Neuronal stem cell (in vitro differentiated cells): ENCODE measurements around the gene PCMT1.
"Not testable (repeated sequence)": the region's sequence is repeated elsewhere in the genome, so short reads cannot be mapped to it uniquely, and the experiment has no call there.

ENCODE experiments used
- DNase-seq: peaks from one replicate; pipeline ENCODE4 v3.0.0-alpha.2; 2013; ENCODE audit warnings: low spot score
- H2AFZ ChIP-seq: one replicate; pipeline ENCODE4 v1.6.1; 2013; ENCODE audit warnings: mild to moderate bottlenecking, low read length, inconsistent platforms
- H2AK5ac ChIP-seq: 2 replicates; pipeline ENCODE4 v1.6.1; 2013; ENCODE audit warnings: low read depth, mild to moderate bottlenecking, inconsistent platforms, low read length, moderate library complexity, mixed read lengths
- H2BK120ac ChIP-seq: 2 replicates; pipeline ENCODE4 v1.6.1; 2013; ENCODE audit warnings: low read depth, mild to moderate bottlenecking, inconsistent platforms, low read length, moderate library complexity, mixed read lengths
- H2BK12ac ChIP-seq: one replicate; pipeline ENCODE4 v1.6.1; 2013; ENCODE audit warnings: low read length, inconsistent platforms
- H2BK15ac ChIP-seq: 2 replicates; pipeline ENCODE4 v1.6.1; 2013; ENCODE audit warnings: mild to moderate bottlenecking, low read length, inconsistent platforms, mixed read lengths
- H2BK5ac ChIP-seq: one replicate; pipeline ENCODE4 v1.6.1; 2013; ENCODE audit warnings: inconsistent platforms, mild to moderate bottlenecking, low read length, moderate library complexity
- H3K14ac ChIP-seq: one replicate; pipeline ENCODE4 v1.6.1; 2013; ENCODE audit warnings: low read length, inconsistent platforms
- H3K18ac ChIP-seq: 2 replicates; pipeline ENCODE4 v1.6.1; 2013; ENCODE audit warnings: low read length, inconsistent platforms
- H3K23ac ChIP-seq: 2 replicates; pipeline ENCODE4 v1.6.1; 2013; ENCODE audit warnings: low read depth, mild to moderate bottlenecking, mixed read lengths, low read length, inconsistent platforms; ENCODE audit not compliant: poor library complexity
- H3K27ac ChIP-seq: replicated peaks from 3 replicates; pipeline ENCODE4 v1.5.1; 2013; ENCODE audit warnings: low read length, inconsistent platforms
- H3K27me3 ChIP-seq, 3 experiments: 2 replicates each; pipeline ENCODE4 v1.6.1; 2013; ENCODE audit warnings: low read length in 3 of 3, mild to moderate bottlenecking in 2 of 3, inconsistent platforms in 1 of 3, low read depth in 1 of 3, mixed read lengths in 1 of 3, moderate library complexity in 1 of 3; ENCODE audit not compliant: control insufficient read depth in 3 of 3, insufficient read depth in 3 of 3
- H3K36me3 ChIP-seq, 2 donors: replicated peaks in 1 of 2; 2 replicates each; pipeline ENCODE4 v1.6.1; 2013; ENCODE audit warnings: low read length in 2 of 2; ENCODE audit not compliant: control insufficient read depth in 2 of 2, insufficient read depth in 2 of 2
- H3K4ac ChIP-seq: 2 replicates; pipeline ENCODE4 v1.6.1; 2013; ENCODE audit warnings: inconsistent platforms, mild to moderate bottlenecking, low read length, moderate library complexity
- H3K4me1 ChIP-seq, 2 donors: 1 replicate in 1 of 2; 2 replicates in 1 of 2; pipeline ENCODE4 v1.6.1; 2013; ENCODE audit warnings: low read length in 2 of 2, low read depth in 1 of 2; ENCODE audit not compliant: control insufficient read depth in 2 of 2, insufficient read depth in 1 of 2
- H3K4me2 ChIP-seq: one replicate; pipeline ENCODE4 v1.6.1; 2013; ENCODE audit warnings: mild to moderate bottlenecking, low read length, inconsistent platforms; ENCODE audit not compliant: insufficient read depth, poor library complexity, severe bottlenecking
- H3K4me3 ChIP-seq, 2 donors: 2 replicates each; pipeline ENCODE4 v1.5.1; 2013; ENCODE audit warnings: low read length in 2 of 2, mild to moderate bottlenecking in 2 of 2, inconsistent platforms in 1 of 2, moderate library complexity in 1 of 2
- H3K79me1 ChIP-seq: one replicate; pipeline ENCODE4 v1.6.1; 2013; ENCODE audit warnings: low read depth, mild to moderate bottlenecking, inconsistent platforms, low read length, moderate library complexity
- H3K9ac ChIP-seq: one replicate; pipeline ENCODE4 v1.6.1; 2013; ENCODE audit warnings: mild to moderate bottlenecking, low read depth, low read length, inconsistent platforms; ENCODE audit not compliant: poor library complexity
- H3K9me3 ChIP-seq, 2 donors: replicated peaks in 1 of 2; 2 replicates each; pipeline versions ENCODE3 to v1.6.1; 2013; ENCODE audit warnings: low read length in 2 of 2, mild to moderate bottlenecking in 2 of 2, inconsistent platforms in 1 of 2, low read depth in 1 of 2, mixed read lengths in 1 of 2, moderate library complexity in 1 of 2; ENCODE audit not compliant: control insufficient read depth in 2 of 2, insufficient read depth in 1 of 2
- H4K8ac ChIP-seq: one replicate; pipeline ENCODE4 v1.6.1; 2013; ENCODE audit warnings: low read depth, mild to moderate bottlenecking, inconsistent platforms, low read length, moderate library complexity
- H4K91ac ChIP-seq: one replicate; pipeline ENCODE4 v1.6.1; 2013; ENCODE audit warnings: low read length, low read depth, mild to moderate bottlenecking, inconsistent platforms; ENCODE audit not compliant: poor library complexity
- WGBS, 2 donors: extraction: QIAGEN DNeasy Blood & Tissue Kit; methylation state at CpG; one replicate each; pipeline ENCODE4 v1.1.7; 2013; ENCODE audit warnings: missing lambda C conversion rate in 2 of 2, mixed read lengths in 1 of 2; ENCODE audit not compliant: insufficient read length in 2 of 2, insufficient replicate concordance in 1 of 2; ENCODE audit errors: extremely low coverage in 2 of 2; 5-methylcytosine and 5-hydroxymethylcytosine counted together

PCMT1 gene

DNA sequence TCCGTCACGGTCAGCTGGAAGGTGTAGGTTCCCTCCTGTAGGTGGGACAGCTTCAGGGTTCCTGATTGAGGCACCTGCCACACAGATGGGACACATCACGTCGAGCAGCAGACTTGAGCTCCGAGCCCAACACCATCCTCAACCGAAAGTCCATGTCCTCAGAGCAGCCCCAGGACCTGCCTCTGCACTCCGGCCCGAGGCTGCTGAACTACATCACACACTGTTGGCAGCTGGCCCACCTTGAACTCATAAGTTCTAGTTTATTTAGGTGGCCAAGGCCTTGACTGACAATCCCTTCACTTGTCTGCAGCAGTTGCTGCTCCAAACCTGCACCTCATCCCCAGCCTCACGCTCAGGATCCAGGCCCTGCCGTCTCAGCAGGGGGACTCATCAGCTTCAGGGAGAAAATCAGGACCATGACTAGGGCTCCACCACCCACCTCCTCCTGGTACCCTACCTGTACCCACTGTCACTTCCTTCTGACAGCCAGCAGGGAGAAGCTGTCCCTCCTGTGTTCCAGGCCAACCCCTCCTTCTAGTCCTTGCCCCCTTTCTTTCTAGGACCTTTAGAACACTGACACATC lies 93.6 kb downstream of the PCMT1 start:
- DNase-seq = no peak
- Histone ChIP-seq H2AFZ (no peak overlapping the region), H2AK5ac (no peak overlapping the region), H3K4me3 (no peak overlapping the region), H2BK12ac (no peak overlapping the region), H3K9ac (no peak overlapping the region), H3K4me1 (no peaks in the 10 kb centered on the region), H3K27me3 (no peaks in the 10 kb centered on the region), H3K79me1 (no peaks in the 10 kb centered on the region), H2BK120ac (no peak overlapping the region), H2BK15ac (no peak overlapping the region), H3K4me2 (no peak overlapping the region), H3K4ac (no peak overlapping the region), H3K9me3 (no peaks in the 10 kb centered on the region), H2BK5ac (no peak overlapping the region), H4K8ac (no peak overlapping the region), H3K18ac (peak overlapping the region; percentile 46), H3K14ac (no peak overlapping the region), H4K91ac (no peak overlapping the region), H3K23ac (peak overlapping the region; percentile 8), H3K27ac (no peak overlapping the region), H3K36me3 (peaks cover 0 to 44% of the 10 kb centered on the region in 2 donors)
- WGBS, 2 donors = no CpG with 5 or more reads among the region's 10 CpGs

DNA sequence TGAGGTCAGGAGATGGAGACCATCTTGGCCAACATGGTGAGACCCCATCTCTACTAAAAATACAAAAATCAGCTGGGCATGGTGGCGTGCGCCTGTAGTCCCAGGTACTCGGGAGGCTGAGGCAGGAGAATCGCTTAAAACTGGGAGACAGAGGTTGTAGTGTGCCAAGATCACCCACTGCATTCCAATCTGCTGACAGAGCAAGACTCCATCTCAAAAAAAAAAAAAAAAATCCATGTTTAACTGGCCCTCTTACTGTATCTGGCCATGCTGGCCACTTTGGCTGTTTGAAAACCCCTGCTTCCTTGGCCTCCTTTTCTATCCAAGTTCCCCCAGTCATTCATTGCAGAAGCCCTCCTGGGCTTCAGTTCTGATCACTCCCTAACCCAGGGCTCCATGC lies 94.5 kb downstream of the PCMT1 start:
- H4K8ac ChIP-seq, DNase-seq, H3K9me3 ChIP-seq, H3K18ac ChIP-seq, H3K27ac ChIP-seq, H3K27me3 ChIP-seq, H2BK5ac ChIP-seq, H3K4ac ChIP-seq, H2BK15ac ChIP-seq, H4K91ac ChIP-seq, H3K23ac ChIP-seq, H3K9ac ChIP-seq, H2BK120ac ChIP-seq, H3K4me1 ChIP-seq, H3K4me3 ChIP-seq, H2AK5ac ChIP-seq, H3K4me2 ChIP-seq, H2AFZ ChIP-seq, H2BK12ac ChIP-seq, H3K79me1 ChIP-seq, H3K14ac ChIP-seq: not testable (repeated sequence)
- peaks cover 0 to 44% of the 10 kb centered on the region in 2 donors for H3K36me3 ChIP-seq
- no CpG with 5 or more reads among the region's 4 CpGs for whole genome bisulfite sequencing, 2 donors

DNA sequence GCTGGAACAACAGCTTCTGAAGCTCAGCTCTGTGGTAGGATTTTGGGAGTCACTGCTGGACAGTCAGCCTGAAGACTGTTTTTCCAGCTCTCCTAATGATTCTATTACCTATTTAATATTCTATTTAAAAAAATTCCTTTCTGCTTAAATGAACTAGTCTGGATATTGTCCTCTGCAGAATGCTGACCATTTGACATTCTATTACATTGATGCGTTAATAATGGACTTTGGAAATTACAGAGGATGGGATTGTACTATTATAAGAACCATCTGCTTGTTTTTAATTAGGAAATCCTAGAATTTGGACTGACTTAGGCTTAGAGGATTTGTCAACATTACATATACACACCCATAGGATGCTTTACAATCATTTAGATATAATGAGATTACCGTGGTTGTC lies 94.9 kb downstream of the PCMT1 start:
- WGBS, 2 donors = no CpG with 5 or more reads among the region's 2 CpGs
- Histone ChIP-seq H3K4ac (no peak overlapping the region), H3K4me3 (no peak overlapping the region), H3K27ac (no peak overlapping the region), H3K9me3 (no peaks in the 10 kb centered on the region), H3K9ac (no peak overlapping the region), H2BK12ac (no peak overlapping the region), H3K4me2 (no peak overlapping the region), H3K23ac (no peak overlapping the region), H2BK120ac (no peak overlapping the region), H2AK5ac (no peak overlapping the region), H3K27me3 (no peaks in the 10 kb centered on the region), H4K8ac (no peak overlapping the region), H2BK15ac (no peak overlapping the region), H3K79me1 (no peaks in the 10 kb centered on the region), H4K91ac (no peak overlapping the region), H3K36me3 (peaks cover 0 to 42% of the 10 kb centered on the region in 2 donors), H3K14ac (no peak overlapping the region), H2AFZ (no peak overlapping the region), H3K4me1 (no peaks in the 10 kb centered on the region), H2BK5ac (no peak overlapping the region), H3K18ac (no peak overlapping the region)
- DNase-seq = no peak

DNA sequence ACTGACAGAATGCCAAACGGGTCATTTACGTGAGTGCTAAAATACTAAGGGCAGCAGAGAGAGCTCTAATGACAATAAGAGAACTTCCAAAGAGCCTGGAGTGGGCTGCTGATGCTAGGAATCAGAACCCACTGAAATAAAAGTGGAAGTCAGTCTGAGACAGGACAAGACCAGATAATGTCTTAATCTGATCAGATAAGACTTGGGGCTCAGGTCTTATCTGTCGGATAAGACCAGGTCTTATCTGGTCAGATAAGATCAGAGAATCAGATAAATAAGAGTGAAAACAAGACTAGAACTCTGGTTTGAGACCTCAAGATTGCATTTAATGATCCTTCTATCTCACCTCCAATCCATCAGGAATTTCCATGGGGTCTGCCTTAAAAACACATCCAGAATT lies 96.0 kb downstream of the PCMT1 start:
- Histone ChIP-seq H3K79me1 (no peaks in the 10 kb centered on the region), H3K4me1 (no peaks in the 10 kb centered on the region), H2BK15ac (no peak overlapping the region), H2BK5ac (no peak overlapping the region), H3K27me3 (no peaks in the 10 kb centered on the region), H3K27ac (no peak overlapping the region), H3K4me3 (no peak overlapping the region), H3K9ac (no peak overlapping the region), H2BK120ac (no peak overlapping the region), H3K36me3 (peaks cover 0 to 41% of the 10 kb centered on the region in 2 donors), H2AK5ac (no peak overlapping the region), H3K18ac (no peak overlapping the region), H3K4me2 (no peak overlapping the region), H4K8ac (no peak overlapping the region), H2BK12ac (no peak overlapping the region), H3K4ac (no peak overlapping the region), H2AFZ (no peak overlapping the region), H3K14ac (no peak overlapping the region), H3K23ac (no peak overlapping the region), H3K9me3 (no peaks in the 10 kb centered on the region), H4K91ac (no peak overlapping the region)
- WGBS, 2 donors = no CpG with 5 or more reads among the region's 3 CpGs
- DNase-seq = no peak
